T-helper 1 cell treated with Interleukin-12 subunit alpha and Interleukin-12 subunit beta and Interleukin-4 antibody, amounts not matched to agents 30 ng/mL and 1 ng/mL, for 36 hours (primary cell): Measurements from ENCODE around the gene PTOV1. TPM values are rescaled to one million over a fixed set of nuclear protein-coding genes. Genes with fewer than 3 reads are reported as not detected.

Experiments used
- intact Hi-C: fragments of 100-400 bp; cut with micrococcal nuclease; formaldehyde crosslinking; loops from one replicate; pipeline ENCODE4 v1.15.1; 2024
- total RNA-seq: library from RNA; stranded (reverse); gene quantifications from 2 replicates; pipeline ENCODE4 v1.2.3, GENCODE V29; 2022

The PTOV1 gene
- total RNA-seq, 1 donor from 2014 or later: 77.9 TPM

GRCh38 chr19:49884760-49885159 lies 33.8 kb downstream of the PTOV1 start:
- intact Hi-C loops: no loop called here

GRCh38 chr19:49887037-49887664 lies 36.2 kb downstream of the PTOV1 start:
- intact Hi-C loops: no loop called here

- intact Hi-C loops: no loop called here
Measured at GRCh38 chr19:49887665-49888509, 36.9 kb downstream of the PTOV1 start.

- intact Hi-C loops: no loop called here
Measured at GRCh38 chr19:49888510-49888824, 37.5 kb downstream of the PTOV1 start.

GRCh38 chr19:49889038-49889686 lies 38.2 kb downstream of the PTOV1 start:
- intact Hi-C loops: no loop called here

- intact Hi-C loops: loop anchor here (1.0 to 2.0 kb wide), 4 partner anchors 13 to 39 kb away; partner anchors contain the start of genes AKT1S1, ATF5, NUP62 and PNKP
Measured at GRCh38 chr19:49889687-49890348, 38.9 kb downstream of the PTOV1 start.

GRCh38 chr19:49890349-49891311 lies 39.7 kb downstream of the PTOV1 start:
- intact Hi-C loops: loop anchor here (1.0 to 2.0 kb wide), 4 partner anchors 13 to 40 kb away; partner anchors contain the start of genes AKT1S1, ATF5, NUP62 and PNKP

GRCh38 chr19:49891393-49891792 lies 40.4 kb downstream of the PTOV1 start:
- intact Hi-C loops: loop anchor here (2.0 kb wide), 1 partner anchor 41 kb away; the partner anchor contains the start of gene PTOV1

- intact Hi-C loops: no loop called here
Measured at GRCh38 chr19:49892716-49893115, 41.8 kb downstream of the PTOV1 start.

DNA sequence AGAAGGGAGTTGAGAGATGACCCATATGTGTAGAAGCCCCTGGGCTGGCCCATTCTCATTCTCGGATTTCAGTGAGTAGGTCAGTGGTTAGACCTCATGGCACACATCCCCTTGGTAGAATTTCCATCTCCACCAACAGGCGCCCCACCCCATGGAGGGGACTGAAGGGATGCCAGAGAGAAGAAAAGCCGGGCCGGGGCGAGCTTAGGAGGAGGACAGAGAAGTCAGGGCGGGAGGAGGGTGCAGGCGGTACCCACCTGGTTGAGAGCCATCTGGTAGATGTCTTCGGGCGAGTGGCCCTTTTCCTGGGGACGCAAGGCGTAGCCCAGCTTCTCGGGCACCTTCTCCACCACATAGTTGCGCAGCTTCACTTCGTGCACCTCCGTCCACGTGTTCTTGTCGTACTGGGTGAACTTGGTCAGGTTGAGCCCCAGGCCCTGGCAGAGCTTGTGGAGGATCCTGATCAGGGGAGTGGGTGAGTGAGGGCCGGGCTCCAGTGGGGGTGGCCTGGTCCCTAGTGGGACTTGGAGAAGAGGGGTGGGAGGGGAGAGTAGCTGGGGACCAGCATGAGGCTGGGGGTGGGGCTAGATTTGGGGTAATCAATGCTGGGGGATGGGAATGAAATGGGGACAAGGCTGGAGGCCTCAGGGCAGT lies 43.2 kb downstream of the PTOV1 start:
- intact Hi-C loops: no loop called here

GRCh38 chr19:49894879-49895565 lies 44.1 kb downstream of the PTOV1 start:
- intact Hi-C loops: no loop called here

DNA sequence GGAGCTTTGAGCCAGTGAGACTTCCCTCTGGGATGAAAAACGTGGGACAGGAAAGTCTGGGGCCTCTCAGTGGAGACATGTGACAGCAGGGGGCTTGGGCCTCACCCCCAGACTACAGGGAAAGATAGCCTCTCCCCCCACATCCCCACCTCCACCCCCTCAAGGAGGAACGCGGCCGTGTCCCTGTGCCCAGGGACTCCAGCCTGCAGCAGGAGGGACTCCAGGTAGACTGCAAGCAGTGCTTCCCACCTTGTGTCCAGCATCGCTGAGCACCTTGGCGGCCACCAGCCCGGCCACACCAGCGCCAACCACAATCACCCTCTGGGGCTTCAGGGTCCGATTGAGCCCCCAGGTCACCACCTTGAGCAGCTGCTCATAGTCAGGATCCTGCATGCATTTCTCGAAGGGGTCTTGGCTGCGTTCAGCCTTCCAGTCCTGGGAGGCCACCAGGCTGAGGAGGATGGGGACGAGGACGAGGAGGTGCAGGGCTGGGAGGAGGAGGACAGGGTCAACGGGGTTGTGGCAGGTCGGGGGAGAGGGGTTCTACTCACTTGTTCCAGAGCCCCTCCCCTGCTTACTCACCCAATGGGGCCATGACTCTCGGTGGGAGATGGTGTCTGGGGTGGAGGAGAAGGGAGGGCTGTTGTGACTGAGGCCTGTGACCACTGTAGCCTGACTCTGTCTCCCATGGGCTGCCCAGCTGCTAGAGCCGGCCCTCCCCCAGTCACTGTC lies 44.8 kb downstream of the PTOV1 start:
- intact Hi-C loops: loop anchor here (2.0 kb wide), 1 partner anchor 15 kb away; no protein-coding TSS in a partner anchor

DNA sequence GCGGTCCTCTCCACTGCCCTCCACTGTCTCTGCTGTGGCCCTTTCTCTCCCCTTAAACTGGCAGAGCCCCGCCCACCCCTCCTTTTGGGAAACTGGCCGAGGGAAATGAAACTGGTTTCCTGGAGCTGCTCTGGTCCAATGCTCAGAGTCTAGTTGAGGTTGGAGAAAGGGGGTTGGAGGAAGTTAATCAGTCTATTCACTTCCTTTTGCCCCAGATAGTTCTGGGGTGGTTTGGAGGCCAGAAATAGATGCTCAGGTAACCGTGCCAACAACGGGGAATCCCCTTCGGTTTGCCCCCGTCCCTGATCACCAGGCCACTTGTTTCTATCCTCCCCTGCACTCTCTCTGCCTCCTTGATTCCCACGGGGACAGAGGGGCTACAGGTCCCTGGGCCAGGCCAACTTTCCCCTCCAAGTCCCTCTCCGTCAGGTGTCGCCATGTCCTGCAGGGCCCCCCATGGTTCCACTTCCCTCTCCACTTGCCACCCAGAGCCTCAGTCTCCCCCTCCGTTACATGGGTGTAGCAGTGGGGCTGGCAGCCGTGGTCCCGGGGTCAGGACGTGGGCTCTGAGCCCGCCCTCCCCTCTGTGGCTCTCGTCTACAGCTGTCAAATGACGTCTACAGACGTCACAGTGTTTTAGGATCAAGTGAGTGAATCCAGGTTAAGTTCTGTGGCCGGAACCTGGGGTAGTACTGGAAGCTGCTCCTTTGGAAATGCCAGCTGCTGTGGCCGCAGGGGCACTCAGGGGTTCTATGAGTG lies 46.1 kb downstream of the PTOV1 start, which contains the start of gene IL4I1:
TSS of gene IL4I1 (minus strand) at position 25 of the 759 bp plus-strand sequence. CDS start 727 bp downstream, outside the sequence.
- intact Hi-C loops: loop anchor here (1.0 to 2.0 kb wide), 6 partner anchors 14 to 131 kb away; partner anchors contain the start of genes AKT1S1, ATF5, NUP62 and TBC1D17

- intact Hi-C loops: no loop called here
Measured at GRCh38 chr19:49904136-49904535, 53.2 kb downstream of the PTOV1 start.

- intact Hi-C loops: no loop called here
Measured at GRCh38 chr19:49906879-49907564, 56.1 kb downstream of the PTOV1 start.

GRCh38 chr19:49907745-49908446 lies 56.9 kb downstream of the PTOV1 start:
- intact Hi-C loops: no loop called here
